Measurements from ENCODE around the gene GCAT.

The GCAT gene

GRCh38 chr22:37763012-37763411 lies 44.7 kb upstream of the GCAT start:
- in situ Hi-C loops (cut with HindIII; ENCODE audit: low pct_ligation_motif_present, low sequenced_read_pairs) = no loop called here
- DNase-seq = no peak
- Histone ChIP-seq H3K27ac (no peak overlapping the region), H3K36me3 (replicated peaks) (peaks cover 62% of the 10 kb centered on the region), H3K4me3 (ENCODE audit: low read depth, low read length) (no peak overlapping the region), H3K27me3 (replicated peaks) (no peaks in the 10 kb centered on the region)
- TF ChIP-seq CTCF (IDR thresholded peaks at IDR 0.05; ENCODE audit: low read depth, low read length, missing control alignments) = no peak

GRCh38 chr22:37763652-37764051 lies 44.1 kb upstream of the GCAT start:
- peaks cover 62% of the 10 kb centered on the region for H3K36me3 ChIP-seq (replicated peaks)
- H3K27ac ChIP-seq = no peak overlapping the region
- no peak overlapping the region for H3K4me3 ChIP-seq (ENCODE audit: low read depth, low read length)
- no peak for DNase-seq
- in situ Hi-C loops (cut with HindIII; ENCODE audit: low pct_ligation_motif_present, low sequenced_read_pairs) = no loop called here
- no peak for TF ChIP-seq CTCF (IDR thresholded peaks at IDR 0.05; ENCODE audit: low read depth, low read length, missing control alignments)
- H3K27me3 ChIP-seq (replicated peaks) = no peaks in the 10 kb centered on the region

- H3K36me3 ChIP-seq (replicated peaks) = peaks cover 62% of the 10 kb centered on the region
- TF ChIP-seq CTCF (IDR thresholded peaks at IDR 0.05; ENCODE audit: low read depth, low read length, missing control alignments) = no peak
- H3K27me3 ChIP-seq (replicated peaks) = no peaks in the 10 kb centered on the region
- H3K27ac ChIP-seq = no peak overlapping the region
- in situ Hi-C loops (cut with HindIII; ENCODE audit: low pct_ligation_motif_present, low sequenced_read_pairs) = no loop called here
- no peak overlapping the region for H3K4me3 ChIP-seq (ENCODE audit: low read depth, low read length)
- no peak for DNase-seq
Measured at GRCh38 chr22:37764622-37765021, 43.1 kb upstream of the GCAT start.

GRCh38 chr22:37765498-37765897 lies 42.2 kb upstream of the GCAT start:
- H3K36me3 ChIP-seq (replicated peaks) = peaks cover 63% of the 10 kb centered on the region
- in situ Hi-C loops (cut with HindIII; ENCODE audit: low pct_ligation_motif_present, low sequenced_read_pairs) = no loop called here
- H3K27me3 ChIP-seq (replicated peaks) = no peaks in the 10 kb centered on the region
- no peak for DNase-seq
- TF ChIP-seq CTCF (IDR thresholded peaks at IDR 0.05; ENCODE audit: low read depth, low read length, missing control alignments) = no peak
- no peak overlapping the region for H3K27ac ChIP-seq
- H3K4me3 ChIP-seq (ENCODE audit: low read depth, low read length) = no peak overlapping the region

GRCh38 chr22:37765953-37766576 lies 41.7 kb upstream of the GCAT start:
- Histone ChIP-seq H3K27me3 (replicated peaks) (no peaks in the 10 kb centered on the region), H3K36me3 (replicated peaks) (peaks cover 65% of the 10 kb centered on the region), H3K4me3 (ENCODE audit: low read depth, low read length) (no peak overlapping the region), H3K27ac (no peak overlapping the region)
- no peak for DNase-seq
- in situ Hi-C loops (cut with HindIII; ENCODE audit: low pct_ligation_motif_present, low sequenced_read_pairs) = no loop called here
- TF ChIP-seq CTCF (IDR thresholded peaks at IDR 0.05; ENCODE audit: low read depth, low read length, missing control alignments) = no peak

- DNase-seq = no peak
- Histone ChIP-seq H3K4me3 (ENCODE audit: low read depth, low read length) (no peak overlapping the region), H3K27me3 (replicated peaks) (no peaks in the 10 kb centered on the region), H3K36me3 (replicated peaks) (peaks cover 70% of the 10 kb centered on the region), H3K27ac (no peak overlapping the region)
- TF ChIP-seq CTCF (IDR thresholded peaks at IDR 0.05; ENCODE audit: low read depth, low read length, missing control alignments) = peak; percentile 65
- in situ Hi-C loops (cut with HindIII; ENCODE audit: low pct_ligation_motif_present, low sequenced_read_pairs) = no loop called here
Measured at GRCh38 chr22:37768273-37768672, 39.5 kb upstream of the GCAT start.

Data from brain microvascular endothelial cell (primary cell).